IPS-20b (cell line): Measurements from ENCODE around the gene RRM1.
"Not testable (repeated sequence)": the region's sequence is repeated elsewhere in the genome, so short reads cannot be mapped to it uniquely, and the experiment has no call there.

ENCODE experiments used
- H3K27ac ChIP-seq: one replicate; pipeline ENCODE4 v1.5.1; 2013; ENCODE audit warnings: low read length
- H3K27me3 ChIP-seq: 2 replicates; pipeline ENCODE4 v1.6.1; 2013; ENCODE audit warnings: mild to moderate bottlenecking, low read length, inconsistent platforms; ENCODE audit not compliant: insufficient read depth
- H3K36me3 ChIP-seq: 2 replicates; pipeline ENCODE4 v1.6.1; 2013; ENCODE audit warnings: low read depth, mild to moderate bottlenecking, inconsistent platforms, low read length, moderate library complexity; ENCODE audit not compliant: insufficient read depth
- H3K4me1 ChIP-seq: 2 replicates; pipeline ENCODE4 v1.6.1; 2013; ENCODE audit warnings: mild to moderate bottlenecking, control low read depth, inconsistent platforms, low read length, moderate library complexity; ENCODE audit not compliant: insufficient read depth
- H3K4me3 ChIP-seq: 2 replicates; pipeline ENCODE4 v1.5.1; 2013; ENCODE audit warnings: mild to moderate bottlenecking, low read length, inconsistent platforms
- H3K9ac ChIP-seq: 2 replicates; pipeline ENCODE4 v1.6.1; 2013; ENCODE audit warnings: low read depth, mild to moderate bottlenecking, inconsistent platforms, low read length, moderate library complexity
- H3K9me3 ChIP-seq: 2 replicates; pipeline ENCODE4 v1.6.1; 2013; ENCODE audit warnings: mild to moderate bottlenecking, low read depth, low read length, inconsistent platforms; ENCODE audit not compliant: insufficient read depth

Gene RRM1

DNA sequence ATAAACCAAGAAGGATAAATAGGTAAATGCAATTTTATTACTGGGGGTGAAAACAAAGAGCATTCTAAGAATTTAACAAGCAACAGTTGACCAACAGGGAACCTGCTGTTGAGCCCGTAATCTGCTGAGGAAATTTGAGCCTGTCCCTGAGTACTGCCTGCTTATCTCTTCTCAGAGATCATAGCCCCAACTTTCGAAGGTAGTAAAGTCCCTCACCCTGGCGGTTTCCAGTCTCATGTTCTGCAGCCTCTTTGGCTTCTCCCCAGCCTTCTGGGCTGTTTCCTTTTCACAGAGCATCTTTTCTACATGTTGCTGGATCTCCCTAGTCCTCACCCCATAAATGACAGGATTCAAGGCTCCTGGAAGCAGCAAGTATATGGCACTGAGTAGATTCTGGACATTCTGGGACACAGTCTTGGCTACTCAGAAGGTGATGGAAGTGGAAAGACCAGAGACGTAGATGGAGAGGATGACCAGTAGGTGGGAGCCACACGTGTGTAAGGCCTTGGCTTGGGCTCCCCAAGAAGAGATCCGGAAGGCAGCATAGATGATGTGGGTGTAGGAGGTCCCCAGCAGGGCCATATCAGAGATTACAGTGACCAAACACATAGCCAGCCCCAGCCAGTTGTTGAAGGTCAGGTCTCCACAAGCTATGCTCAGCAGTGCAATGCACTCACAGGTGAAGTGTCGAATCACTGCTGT is 51.6 kb downstream of the RRM1 start:
- no peak overlapping the region for H3K27ac ChIP-seq
- H3K4me1 ChIP-seq: no peaks in the 10 kb centered on the region
- H3K9me3 ChIP-seq: no peaks in the 10 kb centered on the region
- no peak overlapping the region for H3K9ac ChIP-seq
- H3K36me3 ChIP-seq: peaks cover 12% of the 10 kb centered on the region; the same call in 1 of the 2 replicates
- no peaks in the 10 kb centered on the region for H3K27me3 ChIP-seq
- no peak overlapping the region for H3K4me3 ChIP-seq

DNA sequence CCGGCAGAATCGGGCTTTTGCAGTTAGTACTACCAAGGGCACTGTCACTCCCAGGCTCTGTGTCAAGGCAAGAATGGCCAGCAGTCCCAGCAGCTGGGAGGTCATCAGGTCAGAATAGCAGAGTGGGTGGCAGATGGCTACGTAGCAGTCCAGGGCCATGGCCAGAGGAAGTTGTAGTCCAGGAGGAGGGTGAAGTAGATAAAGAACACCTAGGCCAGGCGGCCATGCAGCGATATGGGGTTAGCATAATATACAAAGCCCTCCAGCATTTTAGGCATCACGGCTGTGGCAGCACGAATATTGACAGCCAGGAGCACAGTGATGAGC is 52.1 kb downstream of the RRM1 start:
- no peaks in the 10 kb centered on the region for H3K9me3 ChIP-seq
- H3K4me3 ChIP-seq: no peak overlapping the region
- H3K9ac ChIP-seq: no peak overlapping the region

DNA sequence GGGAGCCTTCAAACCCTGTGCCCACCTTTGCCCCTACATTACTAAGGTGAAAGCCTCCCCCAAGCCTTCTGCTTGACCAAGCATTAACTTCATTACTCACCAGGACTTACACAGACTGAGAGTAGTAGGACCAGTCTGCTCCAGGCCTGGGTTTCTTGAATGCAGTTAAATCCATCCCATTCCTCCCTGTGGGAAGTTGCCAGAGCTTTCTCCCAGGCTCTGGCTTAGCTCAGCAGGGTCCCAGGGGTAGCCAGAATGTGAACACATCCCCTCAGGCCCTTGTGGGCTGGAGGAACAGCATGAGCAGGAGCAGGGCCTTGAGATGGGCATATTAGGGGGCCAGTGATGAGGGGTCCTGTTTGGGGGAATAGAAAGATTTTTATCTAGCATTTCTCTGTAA is 59.9 kb downstream of the RRM1 start:
- Histone ChIP-seq H3K4me3 (no peak overlapping the region), H3K4me1 (no peaks in the 10 kb centered on the region; the same call in 1 of the 2 replicates), H3K36me3 (no peaks in the 10 kb centered on the region), H3K27me3 (no peaks in the 10 kb centered on the region), H3K9ac (no peak overlapping the region), H3K27ac (no peak overlapping the region), H3K9me3 (no peaks in the 10 kb centered on the region)

More for the DNA sequence above, 52.1 kb downstream of the RRM1 start:
- Histone ChIP-seq H3K27ac (no peak overlapping the region), H3K4me1 (no peaks in the 10 kb centered on the region), H3K27me3 (no peaks in the 10 kb centered on the region), H3K36me3 (peaks cover 9% of the 10 kb centered on the region; the same call in 1 of the 2 replicates)

DNA sequence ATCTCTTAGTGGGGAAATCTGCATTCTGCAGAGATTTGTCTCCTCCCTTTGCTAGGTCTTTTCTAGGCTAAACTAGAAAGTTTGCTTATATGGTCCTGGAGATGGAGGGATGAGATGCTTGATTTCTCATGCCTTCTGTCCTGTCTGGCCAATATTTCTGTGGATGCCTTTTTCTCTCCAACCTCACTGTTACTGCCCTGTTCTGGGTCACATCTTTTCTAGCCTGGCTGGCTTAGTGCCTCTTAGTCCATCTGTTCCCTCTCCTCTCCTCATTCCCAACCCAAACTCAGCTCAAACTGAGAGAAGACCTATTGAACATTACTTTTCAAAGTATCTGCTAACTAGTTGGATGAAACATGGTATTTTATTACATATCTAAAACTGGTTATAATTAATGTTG is 62.0 kb downstream of the RRM1 start:
- Histone ChIP-seq H3K4me1 (no peaks in the 10 kb centered on the region; the same call in 1 of the 2 replicates), H3K27ac (no peak overlapping the region), H3K9me3 (no peaks in the 10 kb centered on the region), H3K9ac (no peak overlapping the region), H3K27me3 (no peaks in the 10 kb centered on the region), H3K4me3 (no peak overlapping the region), H3K36me3 (no peaks in the 10 kb centered on the region)

DNA sequence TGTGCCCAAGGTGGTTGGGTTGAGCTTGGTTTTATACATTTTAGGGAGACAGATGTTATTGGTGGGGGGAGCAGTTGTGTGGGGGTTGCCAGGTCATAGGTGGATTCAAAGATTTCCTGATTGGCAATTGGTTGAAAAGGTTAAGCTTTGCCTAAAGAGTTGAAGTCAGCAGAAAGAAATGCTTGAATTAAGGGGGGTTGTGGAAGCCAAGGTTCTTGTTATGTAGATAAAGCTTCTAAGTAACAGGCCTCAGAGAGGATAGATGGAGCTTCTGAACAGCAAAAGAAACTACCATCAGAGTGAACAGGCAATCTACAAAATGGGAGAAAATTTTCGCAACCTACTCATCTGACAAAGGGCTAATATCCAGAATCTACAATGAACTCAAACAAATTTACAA is 64.2 kb downstream of the RRM1 start:
- not testable (repeated sequence) for H3K4me3 ChIP-seq, H3K9me3 ChIP-seq, H3K4me1 ChIP-seq, H3K27me3 ChIP-seq, H3K36me3 ChIP-seq, H3K9ac ChIP-seq, H3K27ac ChIP-seq

DNA sequence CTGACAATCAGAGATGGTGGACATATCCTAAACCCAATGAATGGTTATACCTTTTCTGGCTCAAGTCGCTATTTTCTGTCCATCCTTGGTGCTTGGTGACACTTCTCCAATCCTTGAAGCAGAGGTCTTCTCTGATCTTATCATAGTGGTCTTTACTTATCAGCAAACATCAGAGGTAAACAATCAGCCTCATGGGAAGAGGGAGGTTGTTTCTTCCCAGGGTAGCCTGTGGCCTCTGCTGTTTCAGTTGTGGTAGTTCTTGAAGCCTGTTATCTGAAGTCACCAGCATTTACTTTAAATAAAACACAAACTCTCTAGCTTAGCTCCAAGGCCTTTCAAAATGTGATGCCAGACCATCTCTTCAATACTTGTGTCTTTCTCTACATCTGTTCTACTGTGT is 66.7 kb downstream of the RRM1 start:
- H3K36me3 ChIP-seq: no peaks in the 10 kb centered on the region
- H3K4me1 ChIP-seq: no peaks in the 10 kb centered on the region; the same call in 1 of the 2 replicates
- no peak overlapping the region for H3K27ac ChIP-seq
- H3K9ac ChIP-seq: no peak overlapping the region
- peaks cover 26% of the 10 kb centered on the region for H3K27me3 ChIP-seq
- no peaks in the 10 kb centered on the region for H3K9me3 ChIP-seq
- H3K4me3 ChIP-seq: no peak overlapping the region

DNA sequence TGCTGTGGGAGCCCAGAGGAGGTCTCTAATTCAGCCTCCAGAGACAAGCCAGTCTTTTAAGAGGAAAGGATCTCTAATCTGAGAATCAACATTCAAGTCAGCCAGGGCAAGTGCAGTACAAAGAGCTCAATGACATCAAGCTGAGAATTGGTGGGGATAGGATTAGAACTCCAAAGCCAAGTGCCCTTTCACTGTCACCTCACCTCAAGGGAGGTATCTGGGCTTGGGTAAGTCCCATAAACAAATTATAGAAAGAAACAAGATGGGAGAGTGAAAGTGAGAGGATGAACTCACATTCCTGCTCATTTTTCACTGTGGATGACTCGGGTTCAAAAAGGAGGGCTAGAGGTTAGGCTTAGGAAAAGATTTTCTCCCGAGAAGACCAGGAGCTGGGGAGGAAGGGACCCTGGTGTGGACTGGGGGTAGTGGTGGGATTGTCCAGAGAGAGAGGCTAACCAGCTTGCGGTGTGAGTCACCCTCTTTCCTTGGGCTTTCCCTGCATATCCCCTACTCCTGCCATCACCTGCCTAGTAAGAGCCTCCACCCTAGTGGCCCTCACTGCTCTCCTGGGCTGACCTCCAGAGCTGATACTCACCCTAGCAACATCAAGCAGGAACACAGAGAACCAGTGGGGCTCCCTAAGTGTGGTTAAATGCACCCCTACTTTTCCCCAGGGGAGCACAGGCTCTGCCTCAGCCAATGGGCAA is 70.4 kb downstream of the RRM1 start:
- H3K4me1 ChIP-seq: no peaks in the 10 kb centered on the region
- no peaks in the 10 kb centered on the region for H3K36me3 ChIP-seq
- no peaks in the 10 kb centered on the region for H3K9me3 ChIP-seq
- H3K27ac ChIP-seq: no peak overlapping the region
- no peak overlapping the region for H3K4me3 ChIP-seq
- no peak overlapping the region for H3K9ac ChIP-seq
- H3K27me3 ChIP-seq: peaks cover 29% of the 10 kb centered on the region

DNA sequence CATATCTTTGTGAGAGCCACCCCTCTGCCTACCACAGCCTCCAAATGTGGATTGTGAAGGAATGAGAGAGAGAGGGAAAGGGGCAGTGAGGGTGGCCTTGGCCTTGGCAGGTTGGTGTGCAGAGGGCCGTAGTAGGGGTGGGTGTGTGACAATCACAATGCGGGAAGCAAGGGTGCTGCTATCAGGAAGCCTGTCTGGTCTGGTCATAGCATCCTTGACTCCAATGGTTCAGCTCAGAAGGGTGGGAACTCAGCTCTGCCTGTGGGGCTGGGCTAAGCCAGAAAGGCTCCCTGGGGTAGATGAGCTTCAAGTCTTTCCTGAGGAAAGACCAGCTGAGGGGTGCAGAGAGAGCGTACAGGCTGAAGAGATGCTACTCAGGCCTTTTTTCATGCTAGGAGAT is 72.7 kb downstream of the RRM1 start:
- no peak overlapping the region for H3K27ac ChIP-seq

DNA sequence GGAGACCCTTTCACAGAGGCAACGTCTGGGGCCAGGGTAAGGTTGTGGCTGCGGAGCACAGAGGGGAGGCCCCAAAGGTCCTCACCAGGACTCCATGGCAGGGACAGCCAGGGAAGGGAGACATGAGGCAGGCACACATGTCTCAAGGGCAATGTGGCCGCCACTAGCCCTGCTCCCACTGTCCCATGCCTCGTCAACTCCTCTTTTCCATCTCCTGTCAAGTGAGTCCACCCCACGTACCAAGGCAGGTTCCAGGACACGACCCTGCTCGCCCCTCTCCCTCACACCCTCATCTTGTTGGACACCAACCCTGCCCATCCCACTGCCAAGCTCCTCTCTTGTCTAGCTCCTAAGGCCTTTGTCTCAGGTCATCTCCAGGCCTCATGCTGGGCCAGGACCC is 73.2 kb downstream of the RRM1 start:
- Histone ChIP-seq H3K4me3 (no peak overlapping the region), H3K9me3 (no peaks in the 10 kb centered on the region), H3K27me3 (peaks cover 29% of the 10 kb centered on the region), H3K4me1 (no peaks in the 10 kb centered on the region), H3K9ac (no peak overlapping the region), H3K27ac (no peak overlapping the region), H3K36me3 (no peaks in the 10 kb centered on the region)

More for the DNA sequence above, 72.7 kb downstream of the RRM1 start:
- H3K36me3 ChIP-seq: no peaks in the 10 kb centered on the region
- H3K4me3 ChIP-seq: no peak overlapping the region
- no peaks in the 10 kb centered on the region for H3K9me3 ChIP-seq
- no peaks in the 10 kb centered on the region for H3K4me1 ChIP-seq
- H3K9ac ChIP-seq: no peak overlapping the region
- H3K27me3 ChIP-seq: peaks cover 29% of the 10 kb centered on the region

DNA sequence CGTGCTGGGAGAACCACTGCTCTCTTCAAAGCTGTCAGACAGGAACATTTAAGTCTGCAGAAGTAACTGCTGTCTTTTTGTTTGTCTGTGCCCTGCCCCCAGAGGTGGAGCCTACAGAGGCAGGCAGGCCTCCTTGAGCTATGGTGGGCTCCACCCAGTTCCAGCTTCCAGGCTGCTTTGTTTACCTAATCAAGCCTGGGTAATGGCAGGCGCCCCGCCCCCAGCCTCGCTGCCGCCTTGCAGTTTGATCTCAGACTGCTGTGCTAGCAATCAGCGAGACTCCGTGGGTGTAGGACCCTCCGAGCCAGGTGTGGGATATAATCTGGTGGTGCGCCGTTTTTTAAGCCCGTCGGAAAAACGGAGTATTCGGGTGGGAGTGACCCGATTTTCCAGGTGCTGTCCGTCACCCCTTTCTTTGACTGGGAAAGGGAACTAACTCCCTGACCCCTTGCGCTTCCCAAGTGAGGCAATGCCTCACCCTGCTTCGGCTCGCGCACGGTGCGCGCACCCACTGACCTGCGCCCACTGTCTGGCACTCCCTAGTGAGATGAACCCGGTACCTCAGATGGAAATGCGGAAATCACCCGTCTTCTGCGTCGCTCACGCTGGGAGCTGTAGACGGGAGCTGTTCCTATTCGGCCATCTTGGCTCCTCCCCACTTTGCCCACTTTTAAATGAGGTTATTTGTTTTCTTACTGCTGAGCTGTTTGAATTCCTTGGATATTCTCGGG is 81.2 kb downstream of the RRM1 start:
- not testable (repeated sequence) for H3K9me3 ChIP-seq, H3K4me1 ChIP-seq, H3K36me3 ChIP-seq, H3K27ac ChIP-seq, H3K27me3 ChIP-seq, H3K9ac ChIP-seq
- peak overlapping the region; percentile 35; the same call in 1 of the 2 replicates for H3K4me3 ChIP-seq

DNA sequence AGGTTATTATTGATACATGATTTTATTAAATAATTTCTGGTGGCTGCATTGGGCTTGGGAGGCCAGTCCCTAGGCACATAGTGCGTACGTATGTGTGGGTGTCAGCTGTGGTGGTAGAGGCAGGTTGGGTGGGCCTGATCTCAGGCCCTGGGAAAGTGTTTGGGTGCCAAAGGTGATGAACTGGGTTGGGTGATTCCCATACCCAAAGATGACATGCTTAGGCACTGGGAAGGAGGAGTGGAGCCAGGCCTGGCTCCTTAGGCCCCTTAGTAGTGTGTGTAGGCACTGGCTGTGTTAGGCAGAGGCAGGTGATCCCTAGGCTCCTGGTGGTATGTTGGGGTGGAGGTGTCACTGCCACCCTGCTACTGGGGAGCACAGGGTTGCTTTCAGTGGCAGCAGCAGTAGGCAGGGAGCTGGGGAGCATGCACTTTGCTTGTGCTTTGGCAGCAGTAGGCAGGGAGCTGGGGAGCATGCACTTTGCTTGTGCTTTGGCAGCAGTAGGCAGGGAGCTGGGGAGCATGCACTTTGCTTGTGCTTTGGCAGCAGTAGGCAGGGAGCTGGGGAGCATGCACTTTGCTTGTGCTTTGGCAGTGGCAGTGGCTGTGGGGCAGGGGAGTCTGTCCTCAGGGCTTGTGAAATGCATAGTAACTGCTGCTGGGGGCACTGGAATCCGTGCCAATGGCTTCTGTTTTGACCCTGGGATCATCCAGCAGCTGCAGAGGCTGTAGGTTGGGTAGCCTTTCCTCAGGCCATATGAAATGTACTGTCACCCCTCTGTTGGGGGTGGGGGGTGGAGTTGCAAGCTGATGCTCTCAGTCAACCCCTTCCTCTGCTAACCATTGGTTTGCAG is 84.4 kb downstream of the RRM1 start:
- Histone ChIP-seq H3K4me3 (no peak overlapping the region), H3K36me3 (no peaks in the 10 kb centered on the region), H3K27ac (no peak overlapping the region), H3K9me3 (no peaks in the 10 kb centered on the region), H3K9ac (no peak overlapping the region), H3K4me1 (no peaks in the 10 kb centered on the region), H3K27me3 (no peaks in the 10 kb centered on the region)
